ENCODE measurements around the gene BPIFA2.

- TF ChIP-seq SUZ12 (IDR thresholded peaks at IDR 0.05; ENCODE audit: extremely low read depth, insufficient read depth, insufficient read length) (no peak), YY1 (IDR thresholded peaks at IDR 0.05; ENCODE audit: insufficient read depth, insufficient read length) (no peak)
Observed at GRCh38 chr20:33139467-33139866, 28.5 kb upstream of the BPIFA2 start.

Measured in NT2/D1 (cell line).